ENCODE data around the gene SPATA20. TPM values are rescaled to one million over a fixed set of nuclear protein-coding genes. Genes with fewer than 3 reads are reported as not detected.

The SPATA20 gene
- total RNA-seq, 1 donor: 142 TPM

DNA sequence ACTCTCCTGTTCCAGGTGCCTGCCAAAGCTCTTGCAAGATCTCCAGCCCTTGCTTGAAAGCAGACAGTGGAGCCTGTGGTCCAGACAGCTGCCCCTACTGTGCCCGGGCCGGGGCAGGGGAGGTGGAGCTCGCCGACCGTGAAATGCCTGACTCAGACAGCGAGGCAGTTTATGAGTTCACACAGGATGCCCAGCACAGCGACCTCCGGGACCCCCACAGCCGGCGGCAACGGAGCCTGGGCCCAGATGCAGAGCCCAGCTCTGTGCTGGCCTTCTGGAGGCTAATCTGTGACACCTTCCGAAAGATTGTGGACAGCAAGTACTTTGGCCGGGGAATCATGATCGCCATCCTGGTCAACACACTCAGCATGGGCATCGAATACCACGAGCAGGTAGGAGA lies 31.2 kb downstream of the SPATA20 start:
- Histone ChIP-seq H3K27ac (ENCODE audit: low read depth, low read length) (no peak overlapping the region), H4K20me1 (ENCODE audit: insufficient read depth, low read length) (no peaks in the 10 kb centered on the region), H3K4me1 (ENCODE audit: insufficient read depth, low read length) (no peaks in the 10 kb centered on the region), H3K36me3 (ENCODE audit: insufficient read depth, low read length) (no peaks in the 10 kb centered on the region), H2AFZ (ENCODE audit: low read length) (no peak overlapping the region), H3K79me2 (ENCODE audit: insufficient read depth, low read length) (no peaks in the 10 kb centered on the region), H3K9me3 (ENCODE audit: low read depth, low read length) (no peaks in the 10 kb centered on the region), H3K4me3 (ENCODE audit: insufficient read depth, low read length) (no peak overlapping the region), H3K27me3 (ENCODE audit: insufficient read depth, low read length) (peaks cover 12% of the 10 kb centered on the region), H3K4me2 (ENCODE audit: insufficient read depth, low read length) (no peak overlapping the region)
- DNase-seq (ENCODE audit: insufficient read length, low spot score, missing footprints): no peak
- TF ChIP-seq, protein P1, sequence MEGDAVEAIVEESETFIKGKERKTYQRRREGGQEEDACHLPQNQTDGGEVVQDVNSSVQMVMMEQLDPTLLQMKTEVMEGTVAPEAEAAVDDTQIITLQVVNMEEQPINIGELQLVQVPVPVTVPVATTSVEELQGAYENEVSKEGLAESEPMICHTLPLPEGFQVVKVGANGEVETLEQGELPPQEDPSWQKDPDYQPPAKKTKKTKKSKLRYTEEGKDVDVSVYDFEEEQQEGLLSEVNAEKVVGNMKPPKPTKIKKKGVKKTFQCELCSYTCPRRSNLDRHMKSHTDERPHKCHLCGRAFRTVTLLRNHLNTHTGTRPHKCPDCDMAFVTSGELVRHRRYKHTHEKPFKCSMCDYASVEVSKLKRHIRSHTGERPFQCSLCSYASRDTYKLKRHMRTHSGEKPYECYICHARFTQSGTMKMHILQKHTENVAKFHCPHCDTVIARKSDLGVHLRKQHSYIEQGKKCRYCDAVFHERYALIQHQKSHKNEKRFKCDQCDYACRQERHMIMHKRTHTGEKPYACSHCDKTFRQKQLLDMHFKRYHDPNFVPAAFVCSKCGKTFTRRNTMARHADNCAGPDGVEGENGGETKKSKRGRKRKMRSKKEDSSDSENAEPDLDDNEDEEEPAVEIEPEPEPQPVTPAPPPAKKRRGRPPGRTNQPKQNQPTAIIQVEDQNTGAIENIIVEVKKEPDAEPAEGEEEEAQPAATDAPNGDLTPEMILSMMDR (IDR thresholded peaks at IDR 0.05; ENCODE audit: extremely low read depth, low read depth, low read length): no peak

DNA sequence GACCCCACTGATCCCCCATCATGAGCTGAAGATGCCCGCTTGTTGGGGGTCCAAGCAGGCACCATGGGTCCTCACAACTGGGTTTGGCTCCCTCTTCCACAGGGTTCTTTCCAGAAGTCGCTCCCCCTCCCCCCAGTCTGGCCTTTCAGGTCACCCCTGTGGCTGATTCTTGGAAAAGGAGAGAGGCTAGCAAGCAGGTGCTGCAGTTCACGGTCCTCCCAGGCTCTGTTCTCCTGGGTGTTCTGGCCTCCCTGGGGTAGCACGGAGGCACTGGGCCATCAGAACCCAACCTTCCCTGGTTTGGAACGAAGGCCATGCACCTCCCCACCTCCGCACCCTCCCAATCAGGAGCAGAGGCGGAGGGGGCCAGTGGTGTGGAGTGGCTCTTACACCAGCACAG lies 32.4 kb downstream of the SPATA20 start:
- Histone ChIP-seq H2AFZ (ENCODE audit: low read length) (no peak overlapping the region), H3K36me3 (ENCODE audit: insufficient read depth, low read length) (no peaks in the 10 kb centered on the region), H3K4me1 (ENCODE audit: insufficient read depth, low read length) (no peaks in the 10 kb centered on the region), H3K9me3 (ENCODE audit: low read depth, low read length) (no peaks in the 10 kb centered on the region), H3K4me3 (ENCODE audit: insufficient read depth, low read length) (no peak overlapping the region), H3K27me3 (ENCODE audit: insufficient read depth, low read length) (peaks cover 15% of the 10 kb centered on the region), H3K4me2 (ENCODE audit: insufficient read depth, low read length) (no peak overlapping the region), H4K20me1 (ENCODE audit: insufficient read depth, low read length) (no peaks in the 10 kb centered on the region), H3K79me2 (ENCODE audit: insufficient read depth, low read length) (no peaks in the 10 kb centered on the region), H3K27ac (ENCODE audit: low read depth, low read length) (no peak overlapping the region)
- TF ChIP-seq, protein P1 (IDR thresholded peaks at IDR 0.05; ENCODE audit: extremely low read depth, low read depth, low read length): no peak
- DNase-seq (ENCODE audit: insufficient read length, low spot score, missing footprints): no peak

DNA sequence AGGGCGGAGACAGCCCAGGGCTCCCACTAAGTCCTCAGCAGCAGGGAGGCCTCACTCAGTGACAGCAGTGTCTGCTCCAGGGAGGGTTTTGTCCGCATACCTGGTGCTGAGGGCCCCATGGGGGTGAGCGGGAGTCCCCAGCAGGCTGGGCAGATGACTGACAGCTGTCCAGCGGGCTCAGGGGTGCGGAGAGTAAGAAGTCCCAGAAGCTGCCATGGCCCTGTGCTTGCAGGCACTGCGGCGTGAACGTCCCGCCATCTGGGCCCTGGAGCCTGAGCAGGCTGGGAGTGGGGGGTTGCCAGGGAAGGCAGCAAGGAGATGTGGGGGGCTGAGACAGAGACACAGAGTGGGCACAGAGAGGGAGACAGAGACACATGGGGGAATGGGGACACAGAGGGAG lies 33.7 kb downstream of the SPATA20 start:
- H3K27ac ChIP-seq (ENCODE audit: low read depth, low read length): no peak overlapping the region
- DNase-seq (ENCODE audit: insufficient read length, low spot score, missing footprints): no peak
- no peaks in the 10 kb centered on the region for H3K9me3 ChIP-seq (ENCODE audit: low read depth, low read length)
- H3K27me3 ChIP-seq (ENCODE audit: insufficient read depth, low read length): peaks cover 17% of the 10 kb centered on the region
- H3K4me2 ChIP-seq (ENCODE audit: insufficient read depth, low read length): no peak overlapping the region
- no peaks in the 10 kb centered on the region for H3K4me1 ChIP-seq (ENCODE audit: insufficient read depth, low read length)
- no peak overlapping the region for H2AFZ ChIP-seq (ENCODE audit: low read length)
- TF ChIP-seq, protein P1 (IDR thresholded peaks at IDR 0.05; ENCODE audit: extremely low read depth, low read depth, low read length): no peak
- no peak overlapping the region for H3K4me3 ChIP-seq (ENCODE audit: insufficient read depth, low read length)
- no peaks in the 10 kb centered on the region for H4K20me1 ChIP-seq (ENCODE audit: insufficient read depth, low read length)
- H3K79me2 ChIP-seq (ENCODE audit: insufficient read depth, low read length): no peaks in the 10 kb centered on the region
- no peaks in the 10 kb centered on the region for H3K36me3 ChIP-seq (ENCODE audit: insufficient read depth, low read length)

DNA sequence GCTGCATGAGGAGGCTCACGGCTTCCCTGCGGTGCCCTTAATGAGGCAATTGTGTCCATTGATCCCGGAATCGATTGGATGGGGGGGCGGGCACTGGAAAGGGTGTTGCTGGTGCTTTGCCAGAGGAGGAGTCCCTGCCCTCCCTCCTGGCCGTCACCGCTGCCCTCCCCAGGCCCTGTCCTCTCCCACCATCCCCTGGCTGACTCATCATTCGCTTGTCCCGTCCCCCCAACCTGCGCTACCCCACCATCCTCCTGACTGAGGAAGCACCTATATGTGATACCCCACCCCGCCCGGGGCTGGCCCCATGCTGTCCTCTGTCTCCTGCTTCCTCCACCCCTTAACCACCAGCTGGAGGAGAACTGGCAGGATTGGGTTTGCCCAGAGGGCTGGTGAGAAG lies 34.3 kb downstream of the SPATA20 start:
- H3K36me3 ChIP-seq (ENCODE audit: insufficient read depth, low read length): no peaks in the 10 kb centered on the region
- H3K9me3 ChIP-seq (ENCODE audit: low read depth, low read length): no peaks in the 10 kb centered on the region
- no peak overlapping the region for H3K4me2 ChIP-seq (ENCODE audit: insufficient read depth, low read length)
- H3K79me2 ChIP-seq (ENCODE audit: insufficient read depth, low read length): no peaks in the 10 kb centered on the region
- no peak overlapping the region for H3K4me3 ChIP-seq (ENCODE audit: insufficient read depth, low read length)
- no peak overlapping the region for H3K27ac ChIP-seq (ENCODE audit: low read depth, low read length)
- no peaks in the 10 kb centered on the region for H4K20me1 ChIP-seq (ENCODE audit: insufficient read depth, low read length)
- no peaks in the 10 kb centered on the region for H3K4me1 ChIP-seq (ENCODE audit: insufficient read depth, low read length)
- DNase-seq (ENCODE audit: insufficient read length, low spot score, missing footprints): no peak
- TF ChIP-seq, protein P1 (IDR thresholded peaks at IDR 0.05; ENCODE audit: extremely low read depth, low read depth, low read length): no peak
- H3K27me3 ChIP-seq (ENCODE audit: insufficient read depth, low read length): peaks cover 21% of the 10 kb centered on the region
- H2AFZ ChIP-seq (ENCODE audit: low read length): no peak overlapping the region
